SU-DHL-6 (cell line): ENCODE results near the gene USO1.

Experiments used
- EZH2phosphoT487 ChIP-seq: fragments of 200-600 bp; sonication (generic), shearing (Covaris generic); conservative IDR thresholded peaks from 2 replicates; pipeline ENCODE4 v1.6.1; 2018; ENCODE audit warnings: mild to moderate bottlenecking, antibody characterized with exemption, low read length, moderate library complexity, mixed read lengths
- TF ChIP-seq, protein P1 (sequence below): fragments of 200-600 bp; sonication (generic); IDR thresholded peaks from one replicate; pipeline ENCODE4 v1.5.1; 2017; ENCODE audit warnings: antibody characterized with exemption, mild to moderate bottlenecking, low read length, moderate library complexity; ENCODE audit not compliant: insufficient read depth, poor library complexity, severe bottlenecking

DNA sequence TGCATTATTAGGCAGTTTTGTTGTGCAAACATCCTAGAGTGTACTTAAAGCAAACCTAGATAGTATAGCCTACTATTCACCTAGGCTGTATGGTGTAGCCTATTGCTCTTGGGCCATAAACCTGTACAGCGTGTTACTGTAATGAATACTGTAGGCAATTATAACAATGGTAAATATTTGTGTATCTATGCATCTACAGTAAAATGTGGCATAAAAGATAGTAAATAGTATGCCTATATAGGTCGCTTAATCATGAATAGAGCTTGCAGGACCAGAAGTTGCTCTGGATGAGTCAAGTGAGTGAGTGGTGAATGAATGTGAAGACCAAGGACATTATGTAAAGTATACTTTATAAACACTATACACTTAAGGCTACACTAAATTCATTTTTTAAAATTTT lies 16.6 kb downstream of the USO1 start:
- TF ChIP-seq, protein P1, sequence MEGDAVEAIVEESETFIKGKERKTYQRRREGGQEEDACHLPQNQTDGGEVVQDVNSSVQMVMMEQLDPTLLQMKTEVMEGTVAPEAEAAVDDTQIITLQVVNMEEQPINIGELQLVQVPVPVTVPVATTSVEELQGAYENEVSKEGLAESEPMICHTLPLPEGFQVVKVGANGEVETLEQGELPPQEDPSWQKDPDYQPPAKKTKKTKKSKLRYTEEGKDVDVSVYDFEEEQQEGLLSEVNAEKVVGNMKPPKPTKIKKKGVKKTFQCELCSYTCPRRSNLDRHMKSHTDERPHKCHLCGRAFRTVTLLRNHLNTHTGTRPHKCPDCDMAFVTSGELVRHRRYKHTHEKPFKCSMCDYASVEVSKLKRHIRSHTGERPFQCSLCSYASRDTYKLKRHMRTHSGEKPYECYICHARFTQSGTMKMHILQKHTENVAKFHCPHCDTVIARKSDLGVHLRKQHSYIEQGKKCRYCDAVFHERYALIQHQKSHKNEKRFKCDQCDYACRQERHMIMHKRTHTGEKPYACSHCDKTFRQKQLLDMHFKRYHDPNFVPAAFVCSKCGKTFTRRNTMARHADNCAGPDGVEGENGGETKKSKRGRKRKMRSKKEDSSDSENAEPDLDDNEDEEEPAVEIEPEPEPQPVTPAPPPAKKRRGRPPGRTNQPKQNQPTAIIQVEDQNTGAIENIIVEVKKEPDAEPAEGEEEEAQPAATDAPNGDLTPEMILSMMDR: no peak
- no peak for TF ChIP-seq EZH2phosphoT487
